H9 (cell line): ENCODE measurements around the gene THRB. TPM values are rescaled to one million over a fixed set of nuclear protein-coding genes. Genes with fewer than 3 reads are reported as not detected.

Experiments used
- DNase-seq: peaks from one replicate; pipeline ENCODE4 v3.0.0-alpha.2; 2017
- H2AFZ ChIP-seq: one replicate; pipeline ENCODE4 v1.6.1; 2013; ENCODE audit warnings: mild to moderate bottlenecking, low read length, control low read depth, moderate library complexity
- H2AK5ac ChIP-seq: 2 replicates; pipeline ENCODE4 v1.6.1; 2013; ENCODE audit warnings: low read length, control low read depth, mixed read lengths; ENCODE audit not compliant: insufficient read length
- H2BK120ac ChIP-seq: one replicate; pipeline ENCODE4 v1.6.1; 2013; ENCODE audit warnings: low read depth, mild to moderate bottlenecking, low read length, control low read depth, inconsistent platforms; ENCODE audit not compliant: poor library complexity, severe bottlenecking
- H2BK12ac ChIP-seq: 2 replicates; pipeline ENCODE4 v1.6.1; 2013; ENCODE audit warnings: low read length, control low read depth, mixed read lengths, low read depth; ENCODE audit not compliant: insufficient read length
- H2BK15ac ChIP-seq: 2 replicates; pipeline ENCODE4 v1.6.1; 2013; ENCODE audit warnings: low read depth, low read length, control low read depth
- H2BK20ac ChIP-seq: one replicate; pipeline ENCODE4 v1.6.1; 2013; ENCODE audit warnings: low read depth, mild to moderate bottlenecking, low read length, control low read depth, inconsistent platforms; ENCODE audit not compliant: poor library complexity, severe bottlenecking
- H2BK5ac ChIP-seq: 2 replicates; pipeline ENCODE4 v1.6.1; 2013; ENCODE audit warnings: low read length, control low read depth, mixed read lengths; ENCODE audit not compliant: insufficient read length
- H3K14ac ChIP-seq: 2 replicates; pipeline ENCODE4 v1.6.1; 2013; ENCODE audit warnings: low read length, control low read depth; ENCODE audit not compliant: insufficient read depth
- H3K18ac ChIP-seq: 2 replicates; pipeline ENCODE4 v1.6.1; 2013; ENCODE audit warnings: low read depth, mild to moderate bottlenecking, mixed read lengths, low read length, control low read depth; ENCODE audit not compliant: insufficient read length
- H3K23ac ChIP-seq: 2 replicates; pipeline ENCODE4 v1.6.1; 2013; ENCODE audit warnings: low read length, control low read depth, mixed read lengths, low read depth; ENCODE audit not compliant: insufficient read length
- H3K23me2 ChIP-seq: 2 replicates; pipeline ENCODE4 v1.6.1; 2013; ENCODE audit warnings: low read depth, mild to moderate bottlenecking, mixed read lengths, low read length, control low read depth; ENCODE audit not compliant: insufficient read length, poor library complexity, severe bottlenecking
- H3K27ac ChIP-seq: 2 replicates; pipeline ENCODE4 v1.5.1; 2013; ENCODE audit warnings: low read length, control low read depth, mixed read lengths, low read depth; ENCODE audit not compliant: insufficient read length
- H3K27me3 ChIP-seq: 2 replicates; pipeline ENCODE4 v1.6.1; 2013; ENCODE audit warnings: low read length, control low read depth, inconsistent platforms; ENCODE audit not compliant: insufficient read depth
- H3K4ac ChIP-seq: 2 replicates; pipeline ENCODE4 v1.6.1; 2013; ENCODE audit warnings: low read depth, mild to moderate bottlenecking, control low read depth, inconsistent platforms, low read length, moderate library complexity
- H3K4me1 ChIP-seq: 2 replicates; pipeline ENCODE4 v1.6.1; 2013; ENCODE audit warnings: low read length, control low read depth, inconsistent platforms; ENCODE audit not compliant: insufficient read depth
- H3K4me2 ChIP-seq: 2 replicates; pipeline ENCODE4 v1.6.1; 2013; ENCODE audit warnings: low read length, control low read depth, mixed read lengths; ENCODE audit not compliant: insufficient read length, insufficient read depth
- H3K56ac ChIP-seq: 2 replicates; pipeline ENCODE4 v1.6.1; 2013; ENCODE audit warnings: low read depth, mild to moderate bottlenecking, mixed read lengths, low read length, control low read depth; ENCODE audit not compliant: insufficient read length
- H3K79me1 ChIP-seq: 2 replicates; pipeline ENCODE4 v1.6.1; 2013; ENCODE audit warnings: low read depth, mild to moderate bottlenecking, moderate library complexity, low read length, control low read depth, inconsistent platforms; ENCODE audit not compliant: insufficient read depth, poor library complexity, severe bottlenecking
- H3K79me2 ChIP-seq: 2 replicates; pipeline ENCODE4 v1.6.1; 2013; ENCODE audit warnings: low read length, control low read depth, inconsistent platforms; ENCODE audit not compliant: insufficient read depth
- H3K9ac ChIP-seq: 2 replicates; pipeline ENCODE4 v1.6.1; 2013; ENCODE audit warnings: low read length, control low read depth, mixed read lengths; ENCODE audit not compliant: insufficient read length; ENCODE audit errors: extremely low read depth
- H3K9me3 ChIP-seq: one replicate; pipeline ENCODE4 v1.6.1; 2013; ENCODE audit warnings: low read depth, low read length, inconsistent platforms; ENCODE audit not compliant: control insufficient read depth
- H3T11ph ChIP-seq: one replicate; pipeline ENCODE4 v1.6.1; 2013; ENCODE audit warnings: mild to moderate bottlenecking, low read length, control low read depth, inconsistent platforms
- H4K20me1 ChIP-seq: one replicate; pipeline ENCODE4 v1.6.1; 2013; ENCODE audit not compliant: control insufficient read depth, insufficient read length, insufficient read depth
- H4K5ac ChIP-seq: 2 replicates; pipeline ENCODE4 v1.6.1; 2013; ENCODE audit warnings: low read depth, mild to moderate bottlenecking, mixed read lengths, low read length, control low read depth; ENCODE audit not compliant: insufficient read length
- H4K8ac ChIP-seq: replicated peaks from 2 replicates; pipeline ENCODE4 v1.6.1; 2013; ENCODE audit warnings: low read length, control low read depth, mixed read lengths, low read depth; ENCODE audit not compliant: insufficient read length
- H4K91ac ChIP-seq: 2 replicates; pipeline ENCODE4 v1.6.1; 2013; ENCODE audit warnings: low read depth, mild to moderate bottlenecking, moderate library complexity, mixed read lengths, low read length, control low read depth; ENCODE audit not compliant: insufficient read length
- H3K27ac Mint-ChIP-seq, 3 experiments: 2 replicates in 2 of 3; 3 replicates in 1 of 3; pipeline ENCODE4 v1.8.0; 2020 to 2021; ENCODE audit warnings: mixed read lengths in 3 of 3, mild to moderate bottlenecking in 1 of 3, moderate library complexity in 1 of 3
- H3K27me3 Mint-ChIP-seq: 2 replicates; pipeline ENCODE4 v1.8.0; 2021; ENCODE audit warnings: low read depth, mild to moderate bottlenecking, moderate library complexity, mixed read lengths
- H3K36me3 Mint-ChIP-seq, 3 experiments: 2 replicates in 2 of 3; 3 replicates in 1 of 3; pipeline ENCODE4 v1.8.0; 2020 to 2021; ENCODE audit warnings: low read depth in 3 of 3, mixed read lengths in 3 of 3; ENCODE audit not compliant: insufficient read depth in 1 of 3
- H3K4me1 Mint-ChIP-seq, 2 experiments: 2 replicates each; pipeline ENCODE4 v1.8.0; 2020; ENCODE audit warnings: mixed read lengths in 2 of 2
- H3K4me3 Mint-ChIP-seq, 2 experiments: 2 replicates in 1 of 2; 3 replicates in 1 of 2; pipeline ENCODE4 v1.8.0; 2020 to 2021; ENCODE audit warnings: mild to moderate bottlenecking in 2 of 2, mixed read lengths in 2 of 2, moderate library complexity in 1 of 2
- H3K9me3 Mint-ChIP-seq, 2 experiments: 2 replicates in 1 of 2; 3 replicates in 1 of 2; pipeline ENCODE4 v1.8.0; 2020; ENCODE audit warnings: mild to moderate bottlenecking in 2 of 2, mixed read lengths in 2 of 2, moderate library complexity in 1 of 2
- WGBS: extraction: QIAGEN DNeasy Blood & Tissue Kit; methylation state at CpG from one replicate; pipeline ENCODE4 v1.1.7; 2013; ENCODE audit warnings: missing lambda C conversion rate, low lambda C conversion rate, mixed read lengths; ENCODE audit not compliant: insufficient read length; ENCODE audit errors: extremely low coverage; 5-methylcytosine and 5-hydroxymethylcytosine counted together
- total RNA-seq: library from RNA; stranded (reverse); gene quantifications from 2 replicates; pipeline ENCODE4 v1.2.1, GENCODE V29; 2021
- TF ChIP-seq, protein P1 (sequence below): fragments of 200-600 bp; sonication (generic); conservative IDR thresholded peaks from 3 replicates; pipeline ENCODE4 v1.8.0; 2021; ENCODE audit warnings: antibody characterized with exemption, mild to moderate bottlenecking

Gene THRB
- total RNA-seq, 1 experiment from 2014 or later, result 8.6 TPM

- Histone ChIP-seq H3K23ac (no peak overlapping the region), H4K5ac (no peak overlapping the region), H4K20me1 (no peaks in the 10 kb centered on the region), H2BK120ac (no peak overlapping the region), H3K14ac (no peak overlapping the region; the same call in 1 of the 2 replicates), H3K56ac (no peak overlapping the region), H3K4me1 (no peaks in the 10 kb centered on the region), H2BK12ac (no peak overlapping the region), H3K9ac (no peak overlapping the region), H3K4ac (no peak overlapping the region), H2BK5ac (no peak overlapping the region), H3K9me3 (no peaks in the 10 kb centered on the region), H2BK20ac (no peak overlapping the region), H3K23me2 (no peaks in the 10 kb centered on the region), H3K27ac (no peak overlapping the region), H3K27me3 (no peaks in the 10 kb centered on the region), H4K91ac (no peak overlapping the region), H2BK15ac (no peak overlapping the region), H3K4me2 (no peak overlapping the region), H2AK5ac (no peak overlapping the region), H3K18ac (no peak overlapping the region), H4K8ac (no peak overlapping the region), H3K79me2 (no peaks in the 10 kb centered on the region), H2AFZ (no peak overlapping the region), H3K79me1 (no peaks in the 10 kb centered on the region), H3T11ph (no peak overlapping the region)
- DNase-seq, result no peak
- Mint-ChIP-seq H3K27me3 (no peaks in the 10 kb centered on the region), H3K4me3 (no peak overlapping the region), H3K9me3 (no peaks in the 10 kb centered on the region), H3K27ac (peak overlapping the region in 1 of 3 experiments; percentile 5; a peak in 1 of 7 replicates), H3K36me3 (no peaks in the 10 kb centered on the region), H3K4me1 (peaks cover 9 to 20% of the 10 kb centered on the region in 2 experiments)
- TF ChIP-seq, protein P1, sequence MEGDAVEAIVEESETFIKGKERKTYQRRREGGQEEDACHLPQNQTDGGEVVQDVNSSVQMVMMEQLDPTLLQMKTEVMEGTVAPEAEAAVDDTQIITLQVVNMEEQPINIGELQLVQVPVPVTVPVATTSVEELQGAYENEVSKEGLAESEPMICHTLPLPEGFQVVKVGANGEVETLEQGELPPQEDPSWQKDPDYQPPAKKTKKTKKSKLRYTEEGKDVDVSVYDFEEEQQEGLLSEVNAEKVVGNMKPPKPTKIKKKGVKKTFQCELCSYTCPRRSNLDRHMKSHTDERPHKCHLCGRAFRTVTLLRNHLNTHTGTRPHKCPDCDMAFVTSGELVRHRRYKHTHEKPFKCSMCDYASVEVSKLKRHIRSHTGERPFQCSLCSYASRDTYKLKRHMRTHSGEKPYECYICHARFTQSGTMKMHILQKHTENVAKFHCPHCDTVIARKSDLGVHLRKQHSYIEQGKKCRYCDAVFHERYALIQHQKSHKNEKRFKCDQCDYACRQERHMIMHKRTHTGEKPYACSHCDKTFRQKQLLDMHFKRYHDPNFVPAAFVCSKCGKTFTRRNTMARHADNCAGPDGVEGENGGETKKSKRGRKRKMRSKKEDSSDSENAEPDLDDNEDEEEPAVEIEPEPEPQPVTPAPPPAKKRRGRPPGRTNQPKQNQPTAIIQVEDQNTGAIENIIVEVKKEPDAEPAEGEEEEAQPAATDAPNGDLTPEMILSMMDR, result no peak
- WGBS, result no CpG with 5 or more reads among the region's 3 CpGs
These were observed 149.7 kb downstream of the THRB start for GRCh38 chr3:24344784-24345439.
